ENCODE measurements around the gene MYOF. TPM values are rescaled to one million over a fixed set of nuclear protein-coding genes. Genes with fewer than 3 reads are reported as not detected.

The MYOF gene
- total and polyA plus RNA-seq, 2 of the 8 experiments (the other 6 are each of a cell fraction or from before 2014, with no cell fraction given): 0.98 to 2.3 TPM

- no peak for TF ChIP-seq TAF7 (optimal IDR thresholded peaks at IDR 0.05; ENCODE audit: borderline replicate concordance, low read depth, low read length)
These were observed 32.4 kb upstream of the MYOF start (continued) for GRCh38 chr10:93514521-93514920.
